ENCODE results near the gene BLTP3A. TPM values are rescaled to one million over a fixed set of nuclear protein-coding genes. Genes with fewer than 3 reads are reported as not detected.
"Not testable (repeated sequence)": the region's sequence is repeated elsewhere in the genome, so short reads cannot be mapped to it uniquely, and the experiment has no call there.

The BLTP3A gene
- total RNA-seq, result 19.6 TPM
- long read RNA-seq, partial matches to known transcripts, result 3 of 8 reads
- long read RNA-seq, other reads (novel, unspliced or antisense), result 5 of 8 reads

GRCh38 chr6:34791701-34792604, at the start of gene BLTP3A:
Gene BLTP3A (plus strand): TSS chr6:34792083. CDS start chr6:34792251, 168 bp downstream.
- ATAC-seq (peak; percentile 95), DNase-seq (peak; percentile 90)
- intact Hi-C loops (cut with micrococcal nuclease), result no loop called here

- intact Hi-C loops (cut with micrococcal nuclease), result no loop called here
- no peak for DNase-seq
- no peak for ATAC-seq
These were observed 49.8 kb upstream of the BLTP3A start for GRCh38 chr6:34742094-34742493.

- ATAC-seq (no peak), DNase-seq (no peak)
- intact Hi-C loops (cut with micrococcal nuclease), result no loop called here
These were observed 48.1 kb upstream of the BLTP3A start for GRCh38 chr6:34743625-34744293.

- DNase-seq; intact Hi-C loops (cut with micrococcal nuclease); ATAC-seq: not testable (repeated sequence)
These were observed 47.6 kb upstream of the BLTP3A start for GRCh38 chr6:34744294-34744647.

GRCh38 chr6:34745277-34746103, 46.4 kb upstream of the BLTP3A start:
- intact Hi-C loops (cut with micrococcal nuclease), result no loop called here
- ATAC-seq (no peak), DNase-seq (no peak)

- no peak for ATAC-seq
- no peak for DNase-seq
- intact Hi-C loops (cut with micrococcal nuclease), result no loop called here
These were observed 45.6 kb upstream of the BLTP3A start for GRCh38 chr6:34746104-34746846.

- no peak for DNase-seq
- ATAC-seq, result no peak
- intact Hi-C loops (cut with micrococcal nuclease), result no loop called here
These were observed 43.1 kb upstream of the BLTP3A start for GRCh38 chr6:34748757-34749156.

- peak; percentile 2 for ATAC-seq
- intact Hi-C loops (cut with micrococcal nuclease), result loop anchor here (10.0 kb wide), 1 partner anchor 122 kb away; no protein-coding TSS in a partner anchor
- DNase-seq, result not testable (repeated sequence)
These were observed 35.4 kb upstream of the BLTP3A start for GRCh38 chr6:34756513-34756856.

GRCh38 chr6:34757687-34758274, 34.1 kb upstream of the BLTP3A start:
- no peak for ATAC-seq
- intact Hi-C loops (cut with micrococcal nuclease), result loop anchor here (10.0 kb wide), 1 partner anchor 123 kb away; no protein-coding TSS in a partner anchor
- DNase-seq, result no peak

GRCh38 chr6:34760108-34760507, 31.8 kb upstream of the BLTP3A start:
- ATAC-seq, result peak; percentile 52
- DNase-seq, result peak; percentile 50
- intact Hi-C loops (cut with micrococcal nuclease), result no loop called here

GRCh38 chr6:34761681-34762080, 30.2 kb upstream of the BLTP3A start:
- intact Hi-C loops (cut with micrococcal nuclease); DNase-seq: not testable (repeated sequence)
- ATAC-seq, result peak; percentile 74

- ATAC-seq (no peak), DNase-seq (no peak)
- intact Hi-C loops (cut with micrococcal nuclease), result no loop called here
These were observed 23.7 kb upstream of the BLTP3A start for GRCh38 chr6:34768148-34768547.

- ATAC-seq (no peak), DNase-seq (no peak)
- intact Hi-C loops (cut with micrococcal nuclease), result no loop called here
These were observed 20.2 kb upstream of the BLTP3A start for GRCh38 chr6:34771727-34772126.

- ATAC-seq, result peak; percentile 55
These were observed 18.9 kb upstream of the BLTP3A start for GRCh38 chr6:34772940-34773339.

GRCh38 chr6:34773916-34774315, 18.0 kb upstream of the BLTP3A start:
- DNase-seq (no peak), ATAC-seq (no peak)
- intact Hi-C loops (cut with micrococcal nuclease), result no loop called here

More at GRCh38 chr6:34772940-34773339, 18.9 kb upstream of the BLTP3A start:
- intact Hi-C loops (cut with micrococcal nuclease), result no loop called here
- no peak for DNase-seq

- intact Hi-C loops (cut with micrococcal nuclease), result no loop called here
These were observed 16.9 kb upstream of the BLTP3A start for GRCh38 chr6:34774967-34775366.

GRCh38 chr6:34785375-34785774, 6.5 kb upstream of the BLTP3A start:
- DNase-seq; intact Hi-C loops (cut with micrococcal nuclease); ATAC-seq: not testable (repeated sequence)

More at GRCh38 chr6:34774967-34775366, 16.9 kb upstream of the BLTP3A start:
- ATAC-seq (no peak), DNase-seq (no peak)

GRCh38 chr6:34787152-34787551, 4.7 kb upstream of the BLTP3A start:
- DNase-seq; ATAC-seq; intact Hi-C loops (cut with micrococcal nuclease): not testable (repeated sequence)

All from left ventricle myocardium superior (tissue), 1 donor.